ENCODE results near the gene BCL11B. TPM values are rescaled to one million over a fixed set of nuclear protein-coding genes. Genes with fewer than 3 reads are reported as not detected.
A peak's percentile ranks its signal among the peaks of the same experiment; 100 is the strongest.

The BCL11B gene
- total RNA-seq, 1 donor from 2014 or later = 48.2 TPM

DNA sequence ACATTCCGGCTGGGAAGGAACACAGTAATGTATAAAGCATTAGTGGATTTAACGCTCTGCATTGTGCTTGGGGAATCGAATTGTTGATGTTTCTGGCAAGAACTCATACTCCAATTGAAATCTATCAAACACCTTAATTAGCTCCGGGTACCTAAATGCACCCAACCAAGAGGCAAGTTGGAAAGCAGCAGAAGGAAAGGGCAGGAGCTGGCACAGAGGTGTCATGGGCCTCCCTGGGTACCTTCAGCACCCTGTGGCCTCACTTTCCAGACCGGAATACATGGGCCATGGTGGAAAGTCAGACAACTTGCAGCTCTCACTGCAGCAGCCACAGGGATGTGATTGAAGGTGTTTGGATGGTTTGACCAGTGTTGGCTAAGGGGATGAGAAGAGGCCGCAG is 6.8 kb upstream of the BCL11B start:
- H3K4me3 Mint-ChIP-seq = no peak overlapping the region
- DNase-seq = peak; percentile 52
- no peaks in the 10 kb centered on the region for H3K9me3 Mint-ChIP-seq
- H3K27ac Mint-ChIP-seq = no peak overlapping the region
- H3K36me3 Mint-ChIP-seq (ENCODE audit: low read depth) = no peaks in the 10 kb centered on the region
- peaks cover 29% of the 10 kb centered on the region for H3K4me1 Mint-ChIP-seq
- intact Hi-C loops (cut with micrococcal nuclease) = no loop called here
- peaks cover 27% of the 10 kb centered on the region for H3K27me3 Mint-ChIP-seq

DNA sequence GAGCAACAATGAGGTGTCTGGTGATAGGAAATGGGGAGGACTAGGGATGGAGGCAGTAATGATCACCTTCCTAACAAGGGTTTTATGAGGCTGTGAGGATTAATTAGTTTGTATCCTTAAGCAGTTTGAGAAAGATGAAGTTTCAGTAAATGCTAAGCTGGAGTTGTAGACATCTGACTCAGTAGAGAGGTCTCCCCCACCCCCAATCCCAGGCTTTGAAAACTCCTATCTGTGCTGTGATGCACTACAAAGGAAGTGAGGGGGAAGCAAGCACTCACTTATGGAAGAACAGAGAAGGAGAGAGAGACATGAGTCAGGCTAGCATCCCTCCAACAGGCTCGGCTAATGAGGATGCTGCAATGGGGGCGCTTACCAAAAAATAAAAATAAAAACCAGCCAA is 5.5 kb upstream of the BCL11B start:
- Mint-ChIP-seq H3K36me3 (ENCODE audit: low read depth) (no peaks in the 10 kb centered on the region), H3K27ac (peak overlapping the region; percentile 64), H3K9me3 (no peaks in the 10 kb centered on the region), H3K27me3 (peaks cover 25% of the 10 kb centered on the region), H3K4me1 (peaks cover 35% of the 10 kb centered on the region), H3K4me3 (peak overlapping the region; percentile 3)
- intact Hi-C loops (cut with micrococcal nuclease) = no loop called here
- DNase-seq = peak; percentile 57

DNA sequence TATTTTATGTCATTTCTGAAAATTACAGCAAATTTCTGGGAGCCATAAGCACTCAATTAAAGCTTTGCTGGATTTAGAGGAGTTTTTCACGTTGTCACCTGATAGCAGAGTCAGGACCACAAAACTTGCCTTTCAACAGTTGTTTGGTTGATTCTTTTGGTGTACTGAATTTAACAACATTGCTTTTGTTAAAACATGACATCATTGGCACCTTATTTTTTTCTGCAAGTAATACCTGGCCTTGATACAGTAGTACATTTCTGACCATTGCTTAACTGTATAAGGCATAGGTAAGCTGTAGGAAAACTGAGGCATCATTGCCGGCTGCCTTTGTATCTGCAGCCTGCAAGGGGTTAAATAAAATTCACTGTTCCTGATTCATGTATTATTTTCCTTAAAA is 4.5 kb upstream of the BCL11B start:
- Mint-ChIP-seq H3K27ac (no peak overlapping the region), H3K9me3 (no peaks in the 10 kb centered on the region), H3K4me3 (no peak overlapping the region), H3K36me3 (ENCODE audit: low read depth) (peaks cover under 1% of the 10 kb centered on the region), H3K4me1 (peaks cover 40% of the 10 kb centered on the region), H3K27me3 (peaks cover 25% of the 10 kb centered on the region)
- no peak for DNase-seq
- intact Hi-C loops (cut with micrococcal nuclease) = no loop called here

DNA sequence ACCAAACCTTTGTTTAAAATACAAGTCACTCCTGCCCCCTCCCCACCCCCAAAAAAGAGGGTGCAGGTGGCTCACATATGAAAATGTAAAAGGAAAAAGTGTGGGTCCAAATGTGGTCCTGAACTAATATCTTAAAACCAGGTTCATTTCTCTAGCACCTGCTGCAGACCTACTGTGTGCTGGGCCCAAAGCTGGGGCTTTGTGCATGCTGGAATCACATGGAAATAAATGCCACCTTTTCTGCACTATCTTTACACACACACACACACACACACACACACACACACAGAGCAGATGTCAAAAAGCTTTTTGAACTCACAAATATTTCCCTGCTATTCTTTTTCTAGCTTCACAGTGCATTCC is 3.2 kb upstream of the BCL11B start:
- peaks cover 25% of the 10 kb centered on the region for H3K27me3 Mint-ChIP-seq
- peaks cover 35% of the 10 kb centered on the region for H3K4me1 Mint-ChIP-seq
- intact Hi-C loops (cut with micrococcal nuclease) = no loop called here
- peak overlapping the region; percentile 91 for H3K4me3 Mint-ChIP-seq
- peak; percentile 53 for DNase-seq
- peaks cover 4% of the 10 kb centered on the region for H3K36me3 Mint-ChIP-seq (ENCODE audit: low read depth)
- H3K27ac Mint-ChIP-seq = peak overlapping the region; percentile 96
- no peaks in the 10 kb centered on the region for H3K9me3 Mint-ChIP-seq

- Mint-ChIP-seq H3K27me3 (peaks cover 25% of the 10 kb centered on the region), H3K4me1 (peaks cover 35% of the 10 kb centered on the region), H3K4me3 (peak overlapping the region; percentile 91), H3K27ac (peak overlapping the region; percentile 96), H3K36me3 (ENCODE audit: low read depth) (peaks cover 7% of the 10 kb centered on the region), H3K9me3 (no peaks in the 10 kb centered on the region)
- intact Hi-C loops (cut with micrococcal nuclease) = loop anchor here (5.0 kb wide), 3 partner anchors 138 to 1817 kb away; no protein-coding TSS in a partner anchor
- DNase-seq = peak; percentile 85
Measured at GRCh38 chr14:99274346-99275221, 2.6 kb upstream of the BCL11B start.

- no peaks in the 10 kb centered on the region for H3K9me3 Mint-ChIP-seq
- intact Hi-C loops (cut with micrococcal nuclease) = loop anchor here (1.0 to 5.0 kb wide), 6 partner anchors 138 to 1817 kb away; partner anchors contain the start of genes CCNK and SETD3
- peak; percentile 85 for DNase-seq
- H3K36me3 Mint-ChIP-seq (ENCODE audit: low read depth) = peaks cover 11% of the 10 kb centered on the region
- peak overlapping the region; percentile 91 for H3K4me3 Mint-ChIP-seq
- H3K27ac Mint-ChIP-seq = peak overlapping the region; percentile 95
- H3K4me1 Mint-ChIP-seq = peaks cover 35% of the 10 kb centered on the region
- H3K27me3 Mint-ChIP-seq = peaks cover 24% of the 10 kb centered on the region
Measured at GRCh38 chr14:99273766-99274345, 1.9 kb upstream of the BCL11B start.

- peak; percentile 84 for DNase-seq
Measured at GRCh38 chr14:99272899-99273765, 1.1 kb upstream of the BCL11B start.

GRCh38 chr14:99272632-99272898 is 568 bp upstream of the BCL11B start:
- Mint-ChIP-seq H3K36me3 (ENCODE audit: low read depth) (peaks cover 21% of the 10 kb centered on the region), H3K27ac (peak overlapping the region; percentile 95), H3K9me3 (no peaks in the 10 kb centered on the region), H3K4me3 (peak overlapping the region; percentile 91), H3K27me3 (peaks cover 16% of the 10 kb centered on the region), H3K4me1 (peaks cover 42% of the 10 kb centered on the region)
- intact Hi-C loops (cut with micrococcal nuclease) = loop anchor here (1.0 to 5.0 kb wide), 7 partner anchors 10 to 1815 kb away; partner anchors contain the start of genes CCNK and SETD3
- DNase-seq = no peak

More at GRCh38 chr14:99272899-99273765, 1.1 kb upstream of the BCL11B start:
- peaks cover 40% of the 10 kb centered on the region for H3K4me1 Mint-ChIP-seq
- intact Hi-C loops (cut with micrococcal nuclease) = loop anchor here (1.0 to 5.0 kb wide), 8 partner anchors 11 to 1816 kb away; partner anchors contain the start of genes CCNK and SETD3
- no peaks in the 10 kb centered on the region for H3K9me3 Mint-ChIP-seq
- H3K36me3 Mint-ChIP-seq (ENCODE audit: low read depth) = peaks cover 17% of the 10 kb centered on the region
- peak overlapping the region; percentile 91 for H3K4me3 Mint-ChIP-seq
- H3K27ac Mint-ChIP-seq = peak overlapping the region; percentile 95
- peaks cover 17% of the 10 kb centered on the region for H3K27me3 Mint-ChIP-seq

- peak overlapping the region; percentile 95 for H3K27ac Mint-ChIP-seq
- H3K27me3 Mint-ChIP-seq = peaks cover 10% of the 10 kb centered on the region
- H3K4me1 Mint-ChIP-seq = peaks cover 45% of the 10 kb centered on the region
- DNase-seq = no peak
- H3K36me3 Mint-ChIP-seq (ENCODE audit: low read depth) = peaks cover 27% of the 10 kb centered on the region
- peak overlapping the region; percentile 91 for H3K4me3 Mint-ChIP-seq
- intact Hi-C loops (cut with micrococcal nuclease) = loop anchor here (5.0 kb wide), 3 partner anchors 141 to 1814 kb away; no protein-coding TSS in a partner anchor
- no peaks in the 10 kb centered on the region for H3K9me3 Mint-ChIP-seq
Measured at GRCh38 chr14:99271221-99271941, 616 bp downstream of the BCL11B start.

DNA sequence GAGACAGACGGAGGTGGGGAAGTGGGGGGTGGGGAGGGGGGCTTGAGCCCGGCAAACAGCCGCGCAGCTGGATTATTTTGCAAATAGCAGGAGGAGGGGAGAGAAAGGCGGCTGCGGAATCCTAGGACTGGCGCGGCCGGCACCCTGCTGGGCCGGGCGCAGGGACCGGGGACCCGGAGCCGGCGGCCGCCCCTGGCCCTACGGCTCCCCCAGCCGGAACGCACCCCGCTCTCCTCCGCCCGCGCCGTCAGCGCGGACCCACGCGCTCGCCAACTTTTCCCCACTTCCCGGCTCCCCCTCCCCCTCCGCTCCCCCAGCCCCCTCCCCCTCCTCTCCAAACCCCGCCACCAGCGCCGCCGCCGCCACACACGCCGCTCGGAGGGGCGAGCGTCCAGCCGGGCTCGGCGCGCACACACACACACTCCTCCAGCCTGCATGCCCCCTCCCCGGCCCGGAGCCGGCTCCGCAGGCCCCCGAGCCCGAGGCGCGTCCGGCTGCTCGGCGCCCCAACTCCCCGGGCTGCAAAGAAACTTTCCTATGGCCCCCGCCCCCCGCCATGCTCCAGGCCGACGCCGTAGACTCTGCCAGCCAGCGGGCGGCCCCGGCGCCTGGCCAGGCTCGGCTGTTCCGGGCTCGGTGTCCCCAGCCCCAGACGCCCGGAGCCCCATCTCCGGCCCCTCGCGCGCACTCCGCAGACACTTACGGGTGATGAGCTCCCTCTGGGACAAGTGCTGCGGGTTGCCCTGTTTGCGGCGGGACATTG is 1.4 kb downstream of the BCL11B start:
- intact Hi-C loops (cut with micrococcal nuclease) = loop anchor here (5.0 kb wide), 3 partner anchors 142 to 1813 kb away; no protein-coding TSS in a partner anchor
- Mint-ChIP-seq H3K27me3 (peaks cover 5% of the 10 kb centered on the region), H3K36me3 (ENCODE audit: low read depth) (peaks cover 31% of the 10 kb centered on the region), H3K4me1 (peaks cover 48% of the 10 kb centered on the region), H3K27ac (peak overlapping the region; percentile 99), H3K9me3 (no peaks in the 10 kb centered on the region), H3K4me3 (peak overlapping the region; percentile 91)
- peak; percentile 82 for DNase-seq

GRCh38 chr14:99268810-99269707 is 2.9 kb downstream of the BCL11B start:
- Mint-ChIP-seq H3K27ac (peak overlapping the region; percentile 99), H3K4me3 (peak overlapping the region; percentile 91), H3K36me3 (ENCODE audit: low read depth) (peaks cover 36% of the 10 kb centered on the region), H3K9me3 (no peaks in the 10 kb centered on the region), H3K4me1 (peaks cover 53% of the 10 kb centered on the region), H3K27me3 (no peaks in the 10 kb centered on the region)
- DNase-seq = peak; percentile 72
- intact Hi-C loops (cut with micrococcal nuclease) = loop anchor here (5.0 to 10.0 kb wide), 2 partner anchors 834 to 1562 kb away; no protein-coding TSS in a partner anchor

All from activated CD4-positive, alpha-beta T cell treated with anti-CD3 and anti-CD28 coated beads, Interleukin-2, amount 10 ng/mL, durations not matched to agents 24 days and 14 days (primary cell).